Astrocyte of the spinal cord (primary cell): Measurements from ENCODE around the gene CACNA1C.

Source experiments
- DNase-seq: peaks from one replicate; pipeline ENCODE4 v3.0.0; 2011; ENCODE audit warnings: low read depth, low spot score
- H3K4me3 ChIP-seq: 2 replicates; pipeline ENCODE4 v1.5.1; 2011; ENCODE audit warnings: low read depth, mild to moderate bottlenecking, low read length, moderate library complexity
- CTCF ChIP-seq: IDR thresholded peaks from 2 replicates; pipeline ENCODE4 v1.5.1; 2012; ENCODE audit warnings: low read depth, mild to moderate bottlenecking, low read length, inconsistent platforms
- in situ Hi-C: cut with HindIII; loops from 2 replicates; pipeline ENCODE4 v1.10.0; 2017; ENCODE audit warnings: low sequenced_read_pairs

CACNA1C gene

GRCh38 chr12:2108166-2108565 is 55.4 kb downstream of the CACNA1C start:
- no peak for DNase-seq
- TF ChIP-seq CTCF = no peak
- H3K4me3 ChIP-seq = no peak overlapping the region
- in situ Hi-C loops = no loop called here

- H3K4me3 ChIP-seq = no peak overlapping the region
- in situ Hi-C loops = no loop called here
- DNase-seq = no peak
- TF ChIP-seq CTCF = no peak
These were observed 56.3 kb downstream of the CACNA1C start for GRCh38 chr12:2108975-2109671.

GRCh38 chr12:2110127-2110526 is 57.3 kb downstream of the CACNA1C start:
- no peak for DNase-seq
- H3K4me3 ChIP-seq = no peak overlapping the region
- in situ Hi-C loops = no loop called here
- TF ChIP-seq CTCF = no peak

GRCh38 chr12:2110849-2111566 is 58.2 kb downstream of the CACNA1C start:
- in situ Hi-C loops = no loop called here
- no peak for TF ChIP-seq CTCF
- no peak for DNase-seq
- no peak overlapping the region for H3K4me3 ChIP-seq

- no peak for DNase-seq
- no peak overlapping the region for H3K4me3 ChIP-seq
- in situ Hi-C loops = no loop called here
- no peak for TF ChIP-seq CTCF
These were observed 59.0 kb downstream of the CACNA1C start for GRCh38 chr12:2111826-2112225.

GRCh38 chr12:2112401-2112800 is 59.6 kb downstream of the CACNA1C start:
- no peak overlapping the region for H3K4me3 ChIP-seq
- TF ChIP-seq CTCF = no peak
- no peak for DNase-seq
- in situ Hi-C loops = no loop called here
